Cerebellar cortex (tissue), 1 donor: Measurements from ENCODE around the gene TFCP2L1.

ENCODE experiments used
- DNase-seq: peaks from one replicate; pipeline ENCODE4 v3.0.0-alpha.2; 2015; ENCODE audit warnings: low spot score

TFCP2L1 gene

DNA sequence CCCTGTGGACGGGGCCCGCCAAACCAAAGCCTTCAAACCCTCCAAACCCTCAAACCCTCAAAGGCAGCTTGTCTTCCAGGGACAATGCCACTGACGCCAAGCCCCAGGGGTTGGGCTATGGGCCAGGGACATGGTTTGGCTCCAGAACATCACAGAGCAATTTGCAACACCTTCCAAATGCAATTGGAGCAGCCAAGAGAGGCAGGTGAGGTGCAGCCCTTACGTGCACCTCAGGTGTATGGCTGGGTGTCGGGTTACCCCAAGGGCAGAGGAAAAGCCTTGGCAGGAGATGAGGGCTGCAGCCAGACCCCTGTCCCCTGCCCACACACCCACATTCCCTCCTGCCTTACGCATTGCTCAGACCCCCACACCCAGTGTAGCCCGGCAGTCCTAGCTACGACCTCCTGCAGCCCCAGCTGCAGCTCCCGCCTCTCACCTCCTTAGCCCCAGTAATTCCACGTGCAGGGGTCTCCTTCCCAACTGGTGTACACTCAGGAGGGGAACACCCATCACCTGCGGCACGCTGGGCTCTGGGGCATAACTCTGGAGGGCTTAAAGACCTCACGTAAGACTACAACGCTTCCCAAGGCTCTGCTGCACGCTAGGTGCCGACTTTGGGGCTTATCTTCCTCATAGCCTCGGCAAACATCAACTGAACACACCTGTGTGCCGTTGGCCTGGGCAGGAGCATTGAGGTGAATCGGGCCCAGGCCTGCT lies 88.7 kb downstream of the TFCP2L1 start:
- no peak for DNase-seq

DNA sequence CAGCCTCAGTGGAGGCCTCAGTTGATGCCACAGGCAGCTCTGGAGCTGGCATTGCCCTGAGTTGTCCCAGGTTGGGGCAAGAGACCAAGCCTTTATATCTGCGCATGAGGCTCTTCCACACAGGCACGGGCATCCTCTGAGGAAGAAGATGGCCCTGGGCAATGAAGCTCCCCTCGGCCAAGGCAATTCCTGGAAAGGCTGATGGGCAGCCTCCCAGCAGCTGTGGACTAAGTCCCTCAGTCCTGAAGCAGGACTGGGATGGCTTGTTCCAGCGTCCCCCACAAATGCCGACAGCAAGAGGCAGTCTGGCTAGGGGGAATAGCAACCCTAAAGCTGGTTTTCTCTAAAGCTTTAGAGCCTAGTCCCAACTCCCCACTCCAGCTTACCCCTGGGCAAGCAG lies 90.0 kb downstream of the TFCP2L1 start:
- no peak for DNase-seq

DNA sequence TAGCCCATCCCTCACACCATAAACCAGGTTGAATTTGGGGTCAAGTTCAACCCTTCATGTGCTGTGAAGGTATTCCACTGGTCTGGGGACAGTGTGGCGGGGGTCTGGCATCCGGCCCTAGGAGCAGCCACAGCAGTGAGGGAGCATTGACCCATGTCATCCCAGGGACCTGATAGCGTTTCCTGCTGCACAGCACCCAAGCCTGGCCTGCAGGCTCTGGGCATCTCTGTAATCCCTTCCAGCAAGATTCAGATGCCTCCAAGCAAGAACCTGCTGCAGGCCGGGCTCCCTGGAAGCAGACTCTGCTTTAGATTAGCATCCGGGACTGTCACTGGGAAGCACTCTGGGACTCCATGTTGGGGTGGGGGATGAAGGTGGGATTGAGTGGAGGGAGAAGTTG lies 90.4 kb downstream of the TFCP2L1 start:
- no peak for DNase-seq

DNA sequence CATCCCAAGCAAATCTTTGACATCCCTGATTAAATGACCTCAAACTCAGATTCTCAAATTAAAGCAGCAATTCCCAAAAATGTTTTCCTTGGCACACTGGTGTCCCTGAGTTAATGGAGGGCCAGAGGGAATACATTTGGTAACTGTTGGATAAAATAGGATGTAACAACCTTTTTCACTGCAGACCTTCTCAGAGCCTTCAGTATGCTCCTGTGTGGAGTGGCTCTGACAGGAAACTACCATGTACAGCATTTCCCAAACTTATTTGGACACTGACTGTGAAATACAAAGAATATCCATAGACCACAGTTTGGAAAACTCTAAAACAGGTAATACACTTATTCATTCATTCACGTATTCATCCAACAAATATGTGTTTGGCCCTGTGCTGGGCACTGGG lies 91.8 kb downstream of the TFCP2L1 start:
- DNase-seq = no peak

DNA sequence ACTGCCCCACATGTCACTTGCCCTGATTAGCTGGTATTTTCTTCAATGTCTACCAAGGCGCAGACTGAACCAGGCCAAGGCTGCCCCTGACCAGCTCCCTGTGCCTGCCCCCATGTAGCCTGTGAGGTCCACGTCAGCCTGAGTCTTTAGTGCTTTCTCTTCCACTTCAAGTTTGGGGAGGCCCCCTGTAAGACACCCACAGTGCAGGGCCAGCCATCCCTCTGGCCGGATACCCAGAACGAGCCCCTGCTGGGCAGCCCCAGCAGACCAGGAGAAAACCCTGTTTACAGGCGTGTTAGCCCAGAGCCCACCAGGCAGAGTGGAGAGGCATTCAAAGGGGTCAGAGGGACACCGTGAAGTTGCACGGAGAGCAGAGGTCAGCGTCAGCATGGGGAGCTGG lies 92.4 kb downstream of the TFCP2L1 start:
- no peak for DNase-seq

DNA sequence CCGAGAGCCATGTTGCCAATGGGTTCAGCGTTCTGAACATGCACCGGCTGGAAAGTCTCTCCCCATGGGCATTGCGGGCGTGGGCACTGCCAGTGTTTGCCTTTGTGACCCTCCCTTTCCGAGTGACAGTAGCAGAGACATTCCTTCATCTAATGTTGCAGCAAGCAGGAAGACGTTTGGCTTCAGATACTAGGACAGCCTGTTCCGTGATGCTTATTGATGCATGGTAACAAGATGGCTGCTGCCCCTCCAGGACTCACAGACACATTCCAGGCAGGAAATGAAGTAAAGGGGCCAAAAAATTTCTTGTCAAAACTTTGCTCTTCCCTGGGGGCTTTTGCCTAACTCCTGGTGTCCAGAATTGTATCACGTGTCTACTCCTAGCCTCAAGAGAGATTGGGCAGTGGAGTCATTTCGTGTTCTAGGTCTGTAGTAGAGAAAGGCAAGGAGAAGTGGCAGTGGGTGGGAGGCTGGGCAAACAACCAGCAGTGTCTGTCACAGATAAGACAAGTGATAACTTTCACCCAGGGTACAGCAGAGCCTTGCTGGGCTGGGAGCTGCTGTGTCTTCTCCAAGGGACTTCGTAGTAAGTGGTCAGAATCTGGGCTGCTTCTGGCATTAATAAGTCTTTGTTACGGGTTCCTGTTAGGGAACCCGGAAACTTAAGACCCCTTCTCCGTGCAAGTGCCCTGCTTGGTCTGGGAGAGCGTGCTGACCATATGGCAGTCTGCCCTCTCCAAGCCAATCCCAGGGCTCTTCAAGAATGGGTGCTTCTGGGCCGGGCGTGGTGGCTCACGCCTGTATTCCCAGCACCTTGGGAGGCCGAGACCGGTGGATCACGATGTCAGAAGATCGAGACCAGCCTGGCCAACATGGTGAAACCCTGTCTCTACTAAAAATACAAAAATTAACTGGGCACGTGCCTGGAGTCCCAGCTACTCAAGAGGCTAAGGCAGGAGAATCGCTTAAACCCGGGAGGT lies 93.5 kb downstream of the TFCP2L1 start:
- no peak for DNase-seq

DNA sequence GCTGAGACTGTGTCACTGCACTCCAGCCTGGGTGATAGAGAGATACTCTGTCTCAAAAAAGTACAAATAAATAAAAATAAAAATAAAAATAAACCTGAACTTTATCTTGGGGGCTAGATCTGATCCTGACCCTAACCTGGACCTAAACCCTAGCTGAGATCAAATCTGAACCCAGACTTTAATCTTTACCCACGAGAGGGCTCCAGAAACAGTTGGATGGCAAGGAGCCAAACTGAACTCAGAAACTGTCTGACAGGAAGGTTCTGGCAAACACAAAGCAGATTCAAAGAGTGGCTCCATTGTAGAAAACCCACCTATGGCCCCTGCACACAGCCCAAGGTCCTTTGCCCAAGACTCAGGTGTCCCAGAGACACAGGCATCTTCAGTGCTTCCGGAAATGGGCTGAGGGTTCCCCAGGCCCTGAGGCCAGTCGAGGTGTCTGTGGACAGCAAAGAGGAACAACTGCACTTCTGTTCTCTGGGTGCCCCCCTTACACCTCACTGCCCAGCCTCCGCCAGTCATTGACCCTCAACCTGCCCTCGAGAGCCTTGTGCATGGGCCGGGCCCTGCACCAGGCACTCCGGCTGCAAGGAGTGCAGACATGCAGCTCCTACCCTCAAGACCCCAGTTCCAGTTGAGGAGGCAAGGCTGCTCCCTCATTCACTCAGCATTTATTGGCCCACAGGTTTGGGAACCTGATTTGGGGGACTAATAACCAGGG lies 95.2 kb downstream of the TFCP2L1 start:
- DNase-seq = no peak

DNA sequence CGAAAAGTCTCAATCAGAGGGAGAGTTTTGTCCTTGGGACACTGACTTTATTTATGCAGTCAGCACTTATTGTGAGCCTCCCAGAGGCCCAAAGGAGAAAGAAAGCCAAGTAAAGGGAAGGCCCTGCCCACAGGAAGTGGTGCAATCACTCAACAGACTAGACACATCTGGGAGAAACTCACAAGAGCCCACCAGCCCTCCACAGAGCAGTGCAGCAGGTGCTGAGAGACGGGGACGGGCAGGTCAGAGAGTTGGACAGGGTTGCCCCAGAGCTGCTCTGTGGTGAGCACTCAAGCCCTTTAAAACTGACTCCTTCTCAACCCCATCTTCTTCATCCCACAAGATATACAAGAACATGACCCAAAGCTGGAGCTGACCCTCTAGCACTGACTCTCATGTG lies 96.0 kb downstream of the TFCP2L1 start:
- DNase-seq = no peak

DNA sequence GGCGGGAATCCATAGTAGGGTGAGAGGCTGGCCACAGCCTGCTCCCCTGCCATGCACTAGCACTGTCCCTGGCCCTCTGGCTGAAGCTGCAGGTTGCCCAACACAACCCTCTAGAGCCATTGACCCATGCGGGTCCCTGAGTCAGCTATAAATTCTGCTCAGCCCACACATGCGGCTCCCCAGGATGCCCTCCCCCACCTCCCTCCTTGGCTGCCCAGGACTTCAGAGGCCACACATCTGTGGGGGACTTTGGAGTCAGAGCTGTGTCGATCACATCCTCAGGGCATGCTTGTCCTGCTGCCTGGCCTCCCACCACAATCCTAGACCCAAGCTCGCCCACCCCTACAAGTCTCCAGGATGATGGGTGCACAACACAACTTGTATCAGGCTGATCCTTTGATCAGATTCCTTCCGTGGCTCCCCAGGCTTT lies 97.0 kb downstream of the TFCP2L1 start:
- DNase-seq = no peak

DNA sequence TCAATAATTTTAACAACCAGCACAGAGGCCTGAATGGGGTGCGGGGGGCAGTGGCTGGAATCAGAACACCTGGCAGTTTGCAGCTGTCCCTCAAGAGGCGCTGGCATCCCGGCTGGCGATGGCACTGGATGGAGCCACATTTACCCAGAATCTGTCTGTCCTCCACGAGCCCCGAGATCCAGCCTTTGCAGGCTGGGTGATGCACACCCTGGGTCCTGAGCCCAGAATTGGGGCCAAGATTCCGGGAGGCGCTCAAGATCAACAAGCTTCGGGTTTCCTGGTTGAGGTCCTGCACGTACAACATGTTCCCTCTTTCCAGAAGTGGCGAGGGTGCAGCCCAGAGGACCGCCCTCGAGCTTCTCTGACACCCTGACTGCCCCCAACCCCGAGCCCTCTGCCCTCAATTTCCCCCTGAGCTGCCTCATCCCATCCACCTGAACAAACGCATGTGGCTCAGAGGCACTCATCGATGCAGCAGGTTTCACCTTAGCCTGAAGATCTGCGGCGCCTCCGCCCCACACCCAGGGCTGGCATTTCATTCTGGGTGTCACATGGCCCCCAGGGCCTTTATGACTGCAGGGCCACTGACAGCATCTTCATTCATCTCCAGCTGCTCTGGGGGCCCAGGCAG lies 97.5 kb downstream of the TFCP2L1 start:
- DNase-seq = no peak

DNA sequence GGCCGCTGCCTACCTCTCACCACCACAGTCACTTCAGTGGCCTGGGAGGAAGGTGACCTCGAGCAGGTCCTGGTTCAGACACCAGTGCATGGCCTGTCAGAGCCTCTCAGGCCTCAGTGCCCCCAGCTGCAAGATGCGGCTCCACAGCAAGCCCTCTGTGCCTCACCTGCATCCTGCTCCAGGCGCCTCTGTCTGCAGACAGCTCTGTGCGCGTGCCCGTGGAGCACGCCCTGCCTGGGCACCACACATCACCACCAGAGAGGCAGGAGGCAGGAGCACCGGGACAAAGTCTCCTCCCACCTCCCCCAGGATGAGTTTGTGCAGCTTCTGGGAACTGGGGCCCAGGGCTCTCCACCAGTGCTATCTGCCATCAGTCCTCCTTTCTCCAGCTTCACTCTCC lies 98.7 kb downstream of the TFCP2L1 start:
- no peak for DNase-seq

DNA sequence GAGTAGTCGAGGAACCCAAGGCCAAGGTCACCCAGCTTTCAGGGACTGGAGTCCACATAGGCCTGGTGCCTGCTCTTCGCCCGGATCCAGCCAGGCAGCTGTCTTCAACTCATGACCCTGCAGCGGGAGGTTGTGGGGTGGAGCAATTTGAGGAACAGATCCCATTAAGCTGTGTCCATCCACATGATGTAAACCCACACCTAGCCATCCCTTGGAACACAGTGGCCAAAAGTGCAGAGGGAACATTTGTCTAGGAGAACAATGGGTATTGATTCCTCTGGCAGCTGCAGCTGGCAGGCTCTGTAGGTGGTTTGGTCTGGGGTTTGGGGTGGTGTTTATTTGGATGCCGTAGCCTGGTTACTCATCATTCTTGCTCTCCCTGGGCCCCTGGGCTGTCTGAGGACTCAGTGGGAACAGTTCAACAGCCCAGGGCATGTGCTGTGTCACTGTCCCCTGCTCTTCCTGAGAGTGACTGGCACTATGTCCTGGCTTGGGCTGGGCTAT lies 99.4 kb downstream of the TFCP2L1 start:
- DNase-seq = no peak

DNA sequence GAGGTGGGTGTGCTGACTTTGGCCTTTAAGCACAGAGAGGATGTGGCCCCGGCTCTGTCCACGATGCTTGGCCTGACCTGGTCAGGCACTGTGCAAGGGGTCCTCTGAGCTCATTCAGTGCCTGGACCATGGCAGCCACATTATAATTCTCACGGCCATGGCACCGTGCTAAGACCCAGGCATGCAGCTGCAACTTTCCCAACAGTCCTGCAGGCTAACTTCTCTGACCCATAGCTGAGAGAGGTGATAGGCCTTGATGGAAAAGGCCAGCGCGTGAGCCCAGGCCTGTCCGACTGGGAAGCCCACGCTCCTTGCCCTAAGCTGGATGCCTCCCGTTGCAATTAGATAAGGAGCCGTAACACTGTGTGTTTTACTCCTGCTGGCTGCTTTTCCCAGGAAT lies 99.9 kb downstream of the TFCP2L1 start:
- no peak for DNase-seq

DNA sequence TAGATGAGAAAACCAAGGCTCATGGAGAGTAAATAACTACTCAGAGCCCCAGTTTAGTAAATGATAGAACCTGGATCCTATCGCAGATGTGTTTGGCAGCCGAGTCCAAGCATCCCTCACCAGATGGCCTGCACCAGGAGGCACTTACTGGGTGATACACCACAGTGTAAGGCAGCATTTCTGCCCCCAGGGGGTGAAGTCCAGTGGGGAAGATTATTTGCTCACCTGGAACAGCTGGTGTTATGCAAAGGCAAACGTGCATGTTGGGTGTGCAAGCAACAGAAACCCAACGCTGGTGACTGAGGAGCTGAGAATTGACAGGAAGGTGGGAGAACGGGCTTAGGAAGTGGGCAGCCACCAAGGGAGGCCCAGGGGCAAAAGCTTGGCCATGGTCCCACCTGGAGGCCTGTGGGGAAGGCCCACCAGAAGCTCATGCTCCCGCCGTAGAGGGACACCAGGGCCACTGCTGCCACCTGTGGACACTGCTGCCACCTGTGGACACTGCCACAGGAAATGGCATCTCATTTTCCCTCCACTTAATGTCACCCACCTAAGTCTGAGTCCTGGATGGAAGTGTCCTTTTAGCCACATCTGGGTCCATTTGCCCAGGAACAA lies 100.6 kb downstream of the TFCP2L1 start:
- DNase-seq = no peak

DNA sequence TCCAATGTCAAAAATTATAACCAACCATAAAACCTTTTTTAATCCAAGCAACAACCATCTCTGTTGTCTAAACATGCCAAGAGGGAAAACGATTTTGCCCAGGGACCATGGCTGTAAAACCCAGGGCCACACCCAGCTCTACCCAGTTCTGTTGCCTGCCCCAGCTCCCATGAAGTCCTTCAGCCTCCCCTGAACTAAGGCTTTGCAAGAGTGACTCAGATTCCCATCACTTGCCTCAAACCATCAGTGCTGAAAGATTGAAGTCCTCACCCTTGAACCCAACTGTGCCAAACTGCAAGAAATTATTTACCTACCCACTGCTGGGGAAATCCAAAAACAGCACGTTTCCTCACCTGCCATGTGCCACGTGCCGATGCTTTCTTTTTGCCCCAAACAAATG lies 102.5 kb downstream of the TFCP2L1 start:
- no peak for DNase-seq

DNA sequence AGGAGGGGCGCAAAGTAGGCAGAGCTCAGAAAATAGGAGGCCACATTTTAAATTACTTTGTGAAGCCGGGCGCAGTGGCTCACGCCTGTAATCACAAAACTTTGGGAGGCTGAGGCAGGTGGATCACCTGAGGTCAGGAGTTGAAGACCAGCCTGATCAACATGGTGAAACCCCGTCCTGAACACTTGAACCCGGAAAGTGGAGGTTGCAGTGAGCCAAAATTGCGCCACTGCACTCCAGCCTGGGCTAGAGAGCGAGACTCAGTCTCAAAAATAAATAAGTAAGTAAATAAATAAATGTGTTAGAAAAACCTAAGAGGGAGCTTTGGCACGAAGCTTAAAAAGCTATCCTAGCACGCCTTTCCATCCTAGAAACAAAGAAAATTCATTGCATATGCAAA lies 105.5 kb downstream of the TFCP2L1 start:
- DNase-seq = no peak

DNA sequence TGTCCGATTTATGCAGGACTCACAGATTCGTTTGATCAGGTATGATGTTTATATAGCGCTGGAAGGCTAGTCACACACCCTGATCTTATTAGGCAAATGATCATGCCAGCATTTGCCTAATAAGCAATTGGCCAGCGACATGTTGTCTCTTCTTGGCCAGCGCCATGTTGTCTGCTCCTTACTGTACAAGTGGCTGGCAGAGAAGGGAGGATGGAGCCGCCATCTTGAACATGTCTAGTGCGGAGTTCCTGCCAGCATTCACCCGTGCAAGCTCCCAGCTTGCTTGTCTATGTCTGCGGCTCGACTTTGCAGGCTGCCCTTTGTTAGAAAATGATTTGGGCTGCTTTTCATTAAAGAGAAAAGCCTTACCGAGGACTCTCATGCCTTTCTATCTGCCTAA lies 106.3 kb downstream of the TFCP2L1 start:
- DNase-seq = no peak

DNA sequence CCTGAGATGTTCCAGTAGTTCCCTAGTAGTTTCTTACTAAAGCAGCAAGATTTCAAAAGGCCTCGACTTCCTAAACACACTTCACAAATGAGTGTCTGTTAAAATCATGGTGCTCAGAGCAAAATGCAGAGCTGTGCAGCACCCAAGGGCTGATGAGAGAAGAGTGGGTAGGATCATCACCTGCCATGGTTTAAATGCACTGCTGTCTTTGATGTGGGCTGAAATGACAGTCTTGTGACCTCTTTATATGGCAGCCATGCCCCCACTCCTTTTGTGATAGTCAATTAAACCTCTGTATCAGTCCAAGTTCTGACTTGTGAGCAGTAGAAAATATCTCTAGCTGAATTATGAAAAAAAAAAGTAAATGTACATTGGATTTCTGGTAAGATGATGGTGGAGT lies 107.1 kb downstream of the TFCP2L1 start:
- DNase-seq = no peak

DNA sequence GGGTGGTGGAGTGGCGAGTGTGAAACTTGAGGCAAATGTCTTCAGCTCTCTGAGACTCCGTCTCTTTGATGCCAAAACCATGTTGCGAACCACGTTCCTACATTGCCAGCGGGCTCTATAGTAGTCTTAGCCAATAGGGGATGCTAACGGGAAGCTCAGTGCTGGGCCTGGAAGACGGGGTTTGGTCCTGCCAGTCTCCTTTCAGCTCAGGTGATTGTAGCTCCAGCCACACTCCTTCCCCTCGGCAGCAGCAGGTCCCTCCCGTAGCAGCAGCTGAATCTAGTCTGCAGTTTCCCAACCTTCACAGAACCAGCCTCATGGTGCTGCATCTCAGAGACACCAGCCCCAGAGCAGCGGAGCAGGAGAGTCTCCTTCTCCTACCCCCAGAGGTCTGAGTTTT lies 109.7 kb downstream of the TFCP2L1 start:
- DNase-seq = no peak

DNA sequence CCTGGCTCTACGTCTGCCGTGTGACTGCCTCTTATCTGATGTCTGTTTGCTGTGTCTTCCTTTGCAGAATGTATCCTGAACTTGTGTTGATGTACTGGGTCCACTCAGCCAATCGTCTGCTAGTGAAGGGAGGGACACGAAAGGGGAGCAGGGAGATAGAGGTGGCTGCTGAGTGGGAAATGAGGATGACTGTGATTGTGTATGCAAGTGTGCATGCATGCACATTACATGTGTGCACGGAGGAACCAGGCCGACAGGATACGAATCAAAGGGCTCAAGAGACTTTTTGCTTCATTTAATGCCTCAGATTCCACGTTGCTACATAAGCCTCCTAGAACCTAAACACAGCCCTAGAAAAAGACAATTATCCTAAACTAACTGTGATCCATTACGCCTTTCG lies 111.2 kb downstream of the TFCP2L1 start:
- DNase-seq = no peak

DNA sequence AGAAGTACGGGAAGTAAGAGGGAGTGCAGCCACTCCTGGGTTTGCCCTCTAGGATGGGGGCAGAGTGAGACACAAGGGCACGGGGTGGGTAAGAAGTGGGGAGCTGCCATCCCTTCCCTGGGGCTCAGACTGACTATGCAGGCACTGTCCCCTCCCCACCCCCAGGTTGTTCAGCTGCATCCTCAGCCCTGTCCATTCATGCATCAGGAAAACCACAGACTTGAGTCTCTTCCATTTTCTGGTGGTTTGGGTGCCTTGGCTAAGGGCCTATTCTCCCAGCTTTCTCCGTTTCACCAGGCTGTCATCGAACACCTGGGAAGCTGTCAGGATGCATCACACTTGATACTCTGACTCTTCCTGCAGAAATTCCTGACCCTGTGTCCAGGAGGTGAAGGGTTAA lies 111.9 kb downstream of the TFCP2L1 start:
- DNase-seq = no peak

DNA sequence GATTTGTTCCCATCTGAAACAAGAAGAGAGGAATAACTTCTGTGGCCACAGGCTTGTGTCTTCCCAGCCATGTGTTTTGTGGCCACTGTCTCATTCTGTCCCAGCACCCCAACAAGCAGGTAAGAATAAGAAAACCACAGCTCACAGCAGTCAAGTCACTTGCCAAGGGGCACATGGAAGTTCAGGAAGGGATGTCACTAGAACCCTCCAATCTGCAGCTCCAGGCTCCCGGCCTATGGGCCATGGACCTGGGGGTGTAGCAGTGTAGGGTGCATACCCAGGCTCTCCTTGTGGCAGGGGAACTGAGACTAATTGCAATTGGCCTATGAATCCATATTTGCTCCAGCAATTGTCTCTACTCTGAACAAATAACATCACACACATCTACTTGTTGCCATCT lies 112.5 kb downstream of the TFCP2L1 start:
- DNase-seq = no peak
